WI38 (cell line): Measurements from ENCODE around the gene ADCK1.

Source experiments
- H3K4me3 ChIP-seq: 2 replicates; pipeline ENCODE4 v1.5.1; 2011; ENCODE audit warnings: low read depth, mild to moderate bottlenecking, control low read depth, low read length
- TF ChIP-seq, protein P1 (sequence below): IDR thresholded peaks from 2 replicates; pipeline ENCODE4 v1.5.1; 2012; ENCODE audit warnings: low read depth, mild to moderate bottlenecking, control low read depth, low read length

The ADCK1 gene

DNA sequence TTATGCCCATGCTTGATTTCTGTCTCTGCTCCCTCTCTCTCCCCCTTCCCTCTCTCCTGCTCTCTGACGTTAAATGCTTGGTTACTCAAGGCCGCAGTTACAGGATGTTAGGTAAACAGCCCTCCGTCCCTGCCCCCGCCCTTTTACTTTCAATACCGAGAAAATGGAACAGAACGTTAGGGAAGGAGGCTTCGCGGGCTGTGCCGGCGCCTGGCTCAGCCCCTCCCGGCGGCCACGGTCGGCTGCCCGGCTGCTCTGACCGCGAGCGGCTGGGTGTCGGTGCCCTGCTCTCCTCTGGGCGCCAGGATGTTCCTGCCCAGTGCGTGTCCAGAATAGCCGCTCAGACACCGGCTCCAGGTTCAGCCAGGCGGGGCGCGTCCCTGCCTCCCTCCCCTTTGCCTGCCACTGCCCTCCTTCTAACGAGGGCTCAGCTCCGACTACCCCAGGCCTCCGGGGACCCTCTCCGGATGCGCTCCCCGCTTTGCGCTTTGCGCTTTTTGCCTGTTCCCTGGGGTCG is 166.1 kb downstream of the ADCK1 start:
- H3K4me3 ChIP-seq = no peak overlapping the region
- TF ChIP-seq, protein P1, sequence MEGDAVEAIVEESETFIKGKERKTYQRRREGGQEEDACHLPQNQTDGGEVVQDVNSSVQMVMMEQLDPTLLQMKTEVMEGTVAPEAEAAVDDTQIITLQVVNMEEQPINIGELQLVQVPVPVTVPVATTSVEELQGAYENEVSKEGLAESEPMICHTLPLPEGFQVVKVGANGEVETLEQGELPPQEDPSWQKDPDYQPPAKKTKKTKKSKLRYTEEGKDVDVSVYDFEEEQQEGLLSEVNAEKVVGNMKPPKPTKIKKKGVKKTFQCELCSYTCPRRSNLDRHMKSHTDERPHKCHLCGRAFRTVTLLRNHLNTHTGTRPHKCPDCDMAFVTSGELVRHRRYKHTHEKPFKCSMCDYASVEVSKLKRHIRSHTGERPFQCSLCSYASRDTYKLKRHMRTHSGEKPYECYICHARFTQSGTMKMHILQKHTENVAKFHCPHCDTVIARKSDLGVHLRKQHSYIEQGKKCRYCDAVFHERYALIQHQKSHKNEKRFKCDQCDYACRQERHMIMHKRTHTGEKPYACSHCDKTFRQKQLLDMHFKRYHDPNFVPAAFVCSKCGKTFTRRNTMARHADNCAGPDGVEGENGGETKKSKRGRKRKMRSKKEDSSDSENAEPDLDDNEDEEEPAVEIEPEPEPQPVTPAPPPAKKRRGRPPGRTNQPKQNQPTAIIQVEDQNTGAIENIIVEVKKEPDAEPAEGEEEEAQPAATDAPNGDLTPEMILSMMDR = no peak

DNA sequence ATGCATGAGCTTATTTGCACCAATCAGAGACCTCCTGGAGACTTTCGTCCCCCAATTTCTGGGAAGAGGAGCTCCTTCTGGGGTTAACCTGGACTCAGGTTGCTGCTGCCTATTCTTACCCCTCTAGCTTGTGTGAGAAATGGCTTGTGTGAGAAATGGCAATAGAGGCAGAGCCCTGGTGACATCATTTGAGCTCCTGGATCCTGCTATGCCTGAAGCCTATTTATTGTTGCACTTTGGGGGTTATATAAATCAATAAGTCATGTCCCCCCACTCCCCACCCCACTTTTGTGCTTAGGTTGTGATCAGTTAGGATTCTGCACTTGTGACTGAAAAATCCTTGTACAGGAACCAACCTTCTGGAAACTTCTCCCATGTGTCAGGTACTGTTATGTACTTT is 167.2 kb downstream of the ADCK1 start:
- TF ChIP-seq, protein P1 = no peak

GRCh38 chr14:77970646-77971045 is 170.7 kb downstream of the ADCK1 start:
- TF ChIP-seq, protein P1 = no peak
- no peak overlapping the region for H3K4me3 ChIP-seq

More for the DNA sequence above, 167.2 kb downstream of the ADCK1 start:
- H3K4me3 ChIP-seq = no peak overlapping the region

GRCh38 chr14:77973246-77973645 is 173.3 kb downstream of the ADCK1 start:
- no peak overlapping the region for H3K4me3 ChIP-seq
- TF ChIP-seq, protein P1 = no peak

DNA sequence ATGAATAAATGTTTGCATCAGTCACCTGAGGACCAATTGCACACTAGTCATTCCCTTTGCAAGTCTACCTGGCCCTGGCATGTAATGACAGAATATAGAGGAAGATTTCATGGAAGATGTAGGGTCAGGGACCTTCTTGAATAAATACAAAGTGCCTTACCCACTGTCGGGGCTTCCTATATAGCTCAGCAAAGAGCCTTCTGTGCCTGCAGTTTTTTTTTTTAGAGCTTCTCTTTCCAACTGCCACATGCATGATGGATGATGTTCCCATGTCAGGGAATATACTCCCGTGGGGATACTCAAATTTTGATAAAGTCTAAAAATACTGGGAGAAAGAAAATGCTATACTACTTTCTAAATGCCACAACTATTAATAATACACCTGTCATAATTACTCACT is 176.7 kb downstream of the ADCK1 start:
- TF ChIP-seq, protein P1 = no peak
- H3K4me3 ChIP-seq = no peak overlapping the region

- TF ChIP-seq, protein P1 = no peak
Measured at GRCh38 chr14:77979171-77979570, 179.3 kb downstream of the ADCK1 start.

DNA sequence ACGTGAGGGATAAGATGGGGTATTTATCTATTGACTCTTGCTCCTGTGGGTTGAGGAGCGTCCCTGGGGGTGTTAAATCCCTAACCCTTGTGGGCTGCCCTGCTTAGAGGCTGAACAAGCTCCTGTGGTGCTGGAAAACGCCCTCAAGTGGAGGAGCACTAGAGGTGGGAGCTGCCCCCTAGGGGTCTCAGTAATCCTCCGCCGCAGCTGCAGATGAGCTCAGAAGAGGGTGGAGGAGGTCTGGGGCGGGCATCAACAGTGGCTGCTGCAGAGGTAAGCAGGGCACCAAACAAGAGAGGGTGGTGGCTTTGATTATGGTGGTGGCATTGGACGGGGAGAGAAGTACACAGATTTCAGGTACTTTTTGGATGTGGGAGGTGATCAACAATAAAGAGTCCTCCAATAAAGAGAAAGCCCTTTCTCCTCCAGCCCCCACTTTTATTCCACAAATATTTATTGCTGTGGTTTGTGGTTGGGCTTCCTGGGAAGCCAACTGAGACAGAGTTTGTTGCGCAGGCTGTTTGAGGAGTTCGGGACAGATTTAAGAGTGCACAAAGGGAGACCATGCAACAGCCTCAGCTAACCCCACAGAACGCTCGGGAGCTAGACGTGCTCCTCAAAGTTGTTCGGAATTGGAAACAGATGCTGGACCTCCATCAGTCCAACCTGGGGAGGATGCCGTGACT is 179.9 kb downstream of the ADCK1 start:
- H3K4me3 ChIP-seq = no peak overlapping the region
- TF ChIP-seq, protein P1 = no peak

More at GRCh38 chr14:77979171-77979570, 179.3 kb downstream of the ADCK1 start:
- no peak overlapping the region for H3K4me3 ChIP-seq
